ENCODE results near the gene APOL1.
A peak's percentile ranks its signal among the peaks of the same experiment; 100 is the strongest.
"Not testable (repeated sequence)": the region's sequence is repeated elsewhere in the genome, so short reads cannot be mapped to it uniquely, and the experiment has no call there.

- TF ChIP-seq SOX6 (IDR thresholded peaks at IDR 0.05); ZNF879 (CRISPR knock-in tag; IDR thresholded peaks at IDR 0.05); ZKSCAN8 (CRISPR knock-in tag; IDR thresholded peaks at IDR 0.05; ENCODE audit: borderline replicate concordance); MNT (IDR thresholded peaks at IDR 0.05); CTCF (CRISPR knock-in tag; IDR thresholded peaks at IDR 0.05); ZNF784 (CRISPR knock-in tag; IDR thresholded peaks at IDR 0.05; ENCODE audit: borderline replicate concordance): not testable (repeated sequence)
- peak; percentile 64 for TF ChIP-seq SOX6 (CRISPR knock-in tag; IDR thresholded peaks at IDR 0.05)
Measured at GRCh38 chr22:36250292-36250960, 2.5 kb upstream of the APOL1 start.
